Mucosa of stomach (tissue), 1 donor: ENCODE measurements around the gene MRPL20.
A peak's percentile ranks its signal among the peaks of the same experiment; 100 is the strongest.
"Not testable (repeated sequence)": the region's sequence is repeated elsewhere in the genome, so short reads cannot be mapped to it uniquely, and the experiment has no call there.

ENCODE experiments used
- H3K27me3 ChIP-seq: one replicate; pipeline ENCODE4 v1.7.0; 2013; ENCODE audit warnings: mild to moderate bottlenecking, low read length; ENCODE audit not compliant: control insufficient read depth, insufficient read depth
- H3K36me3 ChIP-seq: one replicate; pipeline ENCODE4 v1.7.0; 2013; ENCODE audit warnings: low read length; ENCODE audit not compliant: control insufficient read depth, insufficient read depth
- H3K4me1 ChIP-seq: one replicate; pipeline ENCODE4 v1.7.0; 2013; ENCODE audit warnings: mild to moderate bottlenecking, low read length; ENCODE audit not compliant: control insufficient read depth, insufficient read depth
- H3K4me3 ChIP-seq: one replicate; pipeline ENCODE4 v1.7.0; 2013; ENCODE audit warnings: low read length
- H3K9ac ChIP-seq: one replicate; pipeline ENCODE4 v1.7.0; 2013; ENCODE audit warnings: mild to moderate bottlenecking, low read length, moderate library complexity
- H3K9me3 ChIP-seq: one replicate; pipeline ENCODE4 v1.7.0; 2013; ENCODE audit warnings: mild to moderate bottlenecking, low read length, moderate library complexity; ENCODE audit not compliant: control insufficient read depth
- donor health status: Pancreatic carcinoma.

MRPL20 gene

GRCh38 chr1:1397839-1398523, 9.1 kb downstream of the MRPL20 start:
- Histone ChIP-seq H3K9ac (peak overlapping the region; percentile 87), H3K4me3 (peak overlapping the region; percentile 80), H3K9me3 (no peaks in the 10 kb centered on the region), H3K36me3 (peaks cover 25% of the 10 kb centered on the region), H3K4me1 (peaks cover 27% of the 10 kb centered on the region), H3K27me3 (no peaks in the 10 kb centered on the region)

GRCh38 chr1:1395166-1395565, 11.9 kb downstream of the MRPL20 start:
- no peaks in the 10 kb centered on the region for H3K9me3 ChIP-seq
- H3K9ac ChIP-seq, result no peak overlapping the region
- H3K4me3 ChIP-seq, result no peak overlapping the region
- no peaks in the 10 kb centered on the region for H3K27me3 ChIP-seq
- H3K4me1 ChIP-seq, result peaks cover 18% of the 10 kb centered on the region
- peaks cover 43% of the 10 kb centered on the region for H3K36me3 ChIP-seq

GRCh38 chr1:1394116-1394515, 13.0 kb downstream of the MRPL20 start:
- Histone ChIP-seq H3K27me3 (no peaks in the 10 kb centered on the region), H3K4me3 (no peak overlapping the region), H3K4me1 (peaks cover 15% of the 10 kb centered on the region), H3K9ac (no peak overlapping the region), H3K36me3 (peaks cover 52% of the 10 kb centered on the region), H3K9me3 (no peaks in the 10 kb centered on the region)

GRCh38 chr1:1393428-1393827, 13.7 kb downstream of the MRPL20 start:
- Histone ChIP-seq H3K9me3 (no peaks in the 10 kb centered on the region), H3K27me3 (no peaks in the 10 kb centered on the region)

GRCh38 chr1:1393014-1393413, 14.1 kb downstream of the MRPL20 start:
- no peaks in the 10 kb centered on the region for H3K9me3 ChIP-seq
- H3K9ac ChIP-seq, result no peak overlapping the region
- peaks cover 55% of the 10 kb centered on the region for H3K36me3 ChIP-seq
- H3K27me3 ChIP-seq, result no peaks in the 10 kb centered on the region
- peaks cover 10% of the 10 kb centered on the region for H3K4me1 ChIP-seq
- H3K4me3 ChIP-seq, result no peak overlapping the region

More at GRCh38 chr1:1393428-1393827, 13.7 kb downstream of the MRPL20 start:
- Histone ChIP-seq H3K9ac (no peak overlapping the region), H3K4me1 (peaks cover 14% of the 10 kb centered on the region), H3K36me3 (peaks cover 53% of the 10 kb centered on the region), H3K4me3 (no peak overlapping the region)

GRCh38 chr1:1391225-1391624, 15.9 kb downstream of the MRPL20 start:
- Histone ChIP-seq H3K9me3 (no peaks in the 10 kb centered on the region), H3K27me3 (no peaks in the 10 kb centered on the region), H3K4me3 (no peak overlapping the region), H3K4me1 (no peaks in the 10 kb centered on the region), H3K36me3 (peaks cover 61% of the 10 kb centered on the region), H3K9ac (no peak overlapping the region)

GRCh38 chr1:1390675-1391074, 16.4 kb downstream of the MRPL20 start:
- Histone ChIP-seq H3K9ac (no peak overlapping the region), H3K27me3 (no peaks in the 10 kb centered on the region), H3K4me3 (no peak overlapping the region), H3K36me3 (peaks cover 66% of the 10 kb centered on the region), H3K4me1 (no peaks in the 10 kb centered on the region), H3K9me3 (no peaks in the 10 kb centered on the region)

- Histone ChIP-seq H3K4me1 (no peaks in the 10 kb centered on the region), H3K36me3 (peaks cover 53% of the 10 kb centered on the region), H3K4me3 (no peak overlapping the region), H3K9me3 (no peaks in the 10 kb centered on the region), H3K27me3 (no peaks in the 10 kb centered on the region), H3K9ac (no peak overlapping the region)
These were observed 19.0 kb downstream of the MRPL20 start for GRCh38 chr1:1388078-1388472.

GRCh38 chr1:1387098-1388077, 19.7 kb downstream of the MRPL20 start:
- Histone ChIP-seq H3K9me3 (no peaks in the 10 kb centered on the region), H3K4me3 (no peak overlapping the region), H3K4me1 (no peaks in the 10 kb centered on the region), H3K36me3 (peaks cover 47% of the 10 kb centered on the region), H3K27me3 (no peaks in the 10 kb centered on the region), H3K9ac (no peak overlapping the region)

- Histone ChIP-seq H3K9me3 (no peaks in the 10 kb centered on the region), H3K36me3 (peaks cover 42% of the 10 kb centered on the region), H3K27me3 (no peaks in the 10 kb centered on the region), H3K4me3 (no peak overlapping the region), H3K9ac (no peak overlapping the region), H3K4me1 (no peaks in the 10 kb centered on the region)
These were observed 21.2 kb downstream of the MRPL20 start for GRCh38 chr1:1385931-1386330.

GRCh38 chr1:1385339-1385738, 21.8 kb downstream of the MRPL20 start:
- not testable (repeated sequence) for H3K4me3 ChIP-seq, H3K27me3 ChIP-seq, H3K9ac ChIP-seq, H3K9me3 ChIP-seq, H3K4me1 ChIP-seq
- H3K36me3 ChIP-seq, result peaks cover 37% of the 10 kb centered on the region

GRCh38 chr1:1381294-1381693, 25.8 kb downstream of the MRPL20 start:
- Histone ChIP-seq H3K4me1 (peaks cover under 1% of the 10 kb centered on the region), H3K4me3 (no peak overlapping the region), H3K36me3 (peaks cover 7% of the 10 kb centered on the region), H3K9ac (no peak overlapping the region), H3K27me3 (no peaks in the 10 kb centered on the region), H3K9me3 (no peaks in the 10 kb centered on the region)
